HEK293 (cell line): ENCODE measurements around the gene NPIPB2.
A peak's percentile ranks its signal among the peaks of the same experiment; 100 is the strongest.

Experiments used
- GLIS2 ChIP-seq: fragments of 450-650 bp; formaldehyde crosslinking; IDR thresholded peaks from 2 replicates; pipeline ENCODE4 v1.5.1; 2016; ENCODE audit warnings: missing biosample characterization, missing genetic modification characterization
- HOXC10 ChIP-seq: sonication (generic); formaldehyde crosslinking; IDR thresholded peaks from 2 replicates; pipeline ENCODE4 v1.8.1; 2023; ENCODE audit warnings: mild to moderate bottlenecking, missing genetic modification reagents
- KLF9 ChIP-seq: fragments of 450-650 bp; formaldehyde crosslinking; IDR thresholded peaks from 2 replicates; pipeline ENCODE4 v1.5.1; 2016; ENCODE audit warnings: missing biosample characterization, missing genetic modification characterization, low read depth
- PATZ1 ChIP-seq: fragments of 450-650 bp; formaldehyde crosslinking; IDR thresholded peaks from 2 replicates; pipeline ENCODE4 v1.5.1; 2016; ENCODE audit warnings: missing biosample characterization, missing genetic modification characterization
- PRDM2 ChIP-seq: fragments of 450-650 bp; formaldehyde crosslinking; IDR thresholded peaks from 2 replicates; pipeline ENCODE4 v1.5.1; 2016; ENCODE audit warnings: missing biosample characterization, missing genetic modification characterization, borderline replicate concordance
- REPIN1 ChIP-seq: fragments of 450-650 bp; formaldehyde crosslinking; IDR thresholded peaks from 2 replicates; pipeline ENCODE4 v1.5.1; 2017; ENCODE audit warnings: missing biosample characterization, missing genetic modification characterization, low read depth
- REST ChIP-seq: fragments of 450-650 bp; formaldehyde crosslinking; IDR thresholded peaks from 2 replicates; pipeline ENCODE4 v1.5.1; 2016; ENCODE audit warnings: missing biosample characterization, missing genetic modification characterization
- ZBTB48 ChIP-seq: fragments of 450-650 bp; formaldehyde crosslinking; IDR thresholded peaks from 2 replicates; pipeline ENCODE4 v1.5.1; 2016; ENCODE audit warnings: missing biosample characterization, missing genetic modification characterization
- ZBTB7A ChIP-seq: fragments of 450-650 bp; formaldehyde crosslinking; IDR thresholded peaks from 2 replicates; pipeline ENCODE4 v1.5.1; 2016; ENCODE audit warnings: low read depth, missing biosample characterization, missing genetic modification characterization
- ZBTB8A ChIP-seq: fragments of 450-650 bp; formaldehyde crosslinking; IDR thresholded peaks from 2 replicates; pipeline ENCODE4 v1.5.1; 2016; ENCODE audit warnings: missing biosample characterization, missing genetic modification characterization
- ZFP3 ChIP-seq: fragments of 450-650 bp; formaldehyde crosslinking; IDR thresholded peaks from 2 replicates; pipeline ENCODE4 v1.5.1; 2016; ENCODE audit warnings: low read depth, missing biosample characterization, missing genetic modification characterization
- ZFP37 ChIP-seq: fragments of 450-650 bp; formaldehyde crosslinking; IDR thresholded peaks from 2 replicates; pipeline ENCODE4 v1.5.1; 2016; ENCODE audit warnings: missing biosample characterization, missing genetic modification characterization
- ZNF155 ChIP-seq: fragments of 450-650 bp; formaldehyde crosslinking; IDR thresholded peaks from 2 replicates; pipeline ENCODE4 v1.5.1; 2016; ENCODE audit warnings: missing biosample characterization, missing genetic modification characterization
- ZNF157 ChIP-seq: fragments of 450-650 bp; formaldehyde crosslinking; IDR thresholded peaks from 2 replicates; pipeline ENCODE4 v1.5.1; 2016; ENCODE audit warnings: missing biosample characterization, missing genetic modification characterization
- ZNF174 ChIP-seq: fragments of 450-650 bp; formaldehyde crosslinking; IDR thresholded peaks from 2 replicates; pipeline ENCODE4 v1.5.0; 2017; ENCODE audit warnings: missing biosample characterization, mild to moderate bottlenecking, missing genetic modification characterization
- ZNF335 ChIP-seq: fragments of 450-650 bp; formaldehyde crosslinking; conservative IDR thresholded peaks from 2 replicates; pipeline ENCODE4 v1.5.1; 2016; ENCODE audit warnings: missing biosample characterization, missing genetic modification characterization
- ZNF354C ChIP-seq: fragments of 450-650 bp; formaldehyde crosslinking; IDR thresholded peaks from 2 replicates; pipeline ENCODE4 v1.5.1; 2016; ENCODE audit warnings: missing biosample characterization, missing genetic modification characterization, low read depth, borderline replicate concordance
- ZNF416 ChIP-seq: fragments of 450-650 bp; formaldehyde crosslinking; IDR thresholded peaks from 2 replicates; pipeline ENCODE4 v1.5.1; 2016; ENCODE audit warnings: missing biosample characterization, missing genetic modification characterization
- ZNF433 ChIP-seq: fragments of 450-650 bp; formaldehyde crosslinking; IDR thresholded peaks from 2 replicates; pipeline ENCODE4 v1.5.1; 2016; ENCODE audit warnings: missing biosample characterization, missing genetic modification characterization, low read depth
- ZNF529 ChIP-seq: fragments of 450-650 bp; formaldehyde crosslinking; IDR thresholded peaks from 2 replicates; pipeline ENCODE4 v1.5.1; 2017; ENCODE audit warnings: missing genetic modification characterization, missing biosample characterization; ENCODE audit not compliant: insufficient replicate concordance
- ZNF596 ChIP-seq: fragments of 450-650 bp; IDR thresholded peaks from 2 replicates; pipeline ENCODE4 v1.5.0; 2018; ENCODE audit warnings: missing biosample characterization, mild to moderate bottlenecking, missing genetic modification characterization, moderate library complexity
- ZNF654 ChIP-seq: fragments of 450-650 bp; formaldehyde crosslinking; IDR thresholded peaks from 2 replicates; pipeline ENCODE4 v1.5.1; 2016; ENCODE audit warnings: low read depth, missing biosample characterization, missing genetic modification characterization
- ZNF707 ChIP-seq: fragments of 450-650 bp; formaldehyde crosslinking; IDR thresholded peaks from 2 replicates; pipeline ENCODE4 v1.5.1; 2016; ENCODE audit warnings: missing biosample characterization, missing genetic modification characterization
- ZNF776 ChIP-seq: fragments of 450-650 bp; formaldehyde crosslinking; IDR thresholded peaks from 2 replicates; pipeline ENCODE4 v1.5.0; 2017; ENCODE audit warnings: missing biosample characterization, missing genetic modification characterization, borderline replicate concordance
- ZNF785 ChIP-seq: fragments of 450-650 bp; formaldehyde crosslinking; IDR thresholded peaks from 2 replicates; pipeline ENCODE4 v1.5.1; 2016; ENCODE audit warnings: missing biosample characterization, missing genetic modification characterization
- TF ChIP-seq, protein P1 (sequence below): fragments of 450-650 bp; formaldehyde crosslinking; IDR thresholded peaks from 2 replicates; pipeline ENCODE4 v1.5.1; 2016; ENCODE audit warnings: missing biosample characterization, missing genetic modification characterization, low read depth

NPIPB2 gene

GRCh38 chr16:11915644-11916523, 26.0 kb downstream of the NPIPB2 start, which contains the start of gene GSPT1 (continued):
- TF ChIP-seq, protein P1, sequence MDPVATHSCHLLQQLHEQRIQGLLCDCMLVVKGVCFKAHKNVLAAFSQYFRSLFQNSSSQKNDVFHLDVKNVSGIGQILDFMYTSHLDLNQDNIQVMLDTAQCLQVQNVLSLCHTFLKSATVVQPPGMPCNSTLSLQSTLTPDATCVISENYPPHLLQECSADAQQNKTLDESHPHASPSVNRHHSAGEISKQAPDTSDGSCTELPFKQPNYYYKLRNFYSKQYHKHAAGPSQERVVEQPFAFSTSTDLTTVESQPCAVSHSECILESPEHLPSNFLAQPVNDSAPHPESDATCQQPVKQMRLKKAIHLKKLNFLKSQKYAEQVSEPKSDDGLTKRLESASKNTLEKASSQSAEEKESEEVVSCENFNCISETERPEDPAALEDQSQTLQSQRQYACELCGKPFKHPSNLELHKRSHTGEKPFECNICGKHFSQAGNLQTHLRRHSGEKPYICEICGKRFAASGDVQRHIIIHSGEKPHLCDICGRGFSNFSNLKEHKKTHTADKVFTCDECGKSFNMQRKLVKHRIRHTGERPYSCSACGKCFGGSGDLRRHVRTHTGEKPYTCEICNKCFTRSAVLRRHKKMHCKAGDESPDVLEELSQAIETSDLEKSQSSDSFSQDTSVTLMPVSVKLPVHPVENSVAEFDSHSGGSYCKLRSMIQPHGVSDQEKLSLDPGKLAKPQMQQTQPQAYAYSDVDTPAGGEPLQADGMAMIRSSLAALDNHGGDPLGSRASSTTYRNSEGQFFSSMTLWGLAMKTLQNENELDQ (tag by site-specific recombination), result no peak
- TF ChIP-seq ZNF596, result no peak
- TF ChIP-seq ZBTB48 (tag by site-specific recombination), result peak; percentile 72
- TF ChIP-seq ZFP3, result 0 out of 2 replicates have a peak, but pooled peaks have one; percentile 4
- no peak for TF ChIP-seq ZNF529
- no peak for TF ChIP-seq PRDM2
- TF ChIP-seq ZNF155 (tag by site-specific recombination), result no peak
- TF ChIP-seq KLF9 (tag by site-specific recombination), result peak; percentile 93
- TF ChIP-seq GLIS2 (tag by site-specific recombination), result peak; percentile 99
- peak; percentile 61 for TF ChIP-seq ZBTB8A (tag by site-specific recombination)
- no peak for TF ChIP-seq HOXC10
- no peak for TF ChIP-seq ZNF416 (tag by site-specific recombination)
- TF ChIP-seq ZBTB7A, result peak; percentile 96
- 0 out of 2 replicates have a peak, but pooled peaks have one; percentile 12 for TF ChIP-seq REPIN1 (tag by site-specific recombination)
- peak; percentile 99 for TF ChIP-seq PATZ1 (tag by site-specific recombination)
- no peak; the same call in 1 of the 2 replicates for TF ChIP-seq ZFP37 (tag by site-specific recombination)
- TF ChIP-seq ZNF174 (tag by site-specific recombination), result no peak
- 0 out of 2 replicates have a peak, but pooled peaks have one; percentile 36 for TF ChIP-seq REST
- TF ChIP-seq ZNF707 (tag by site-specific recombination), result no peak
- no peak for TF ChIP-seq ZNF354C
- TF ChIP-seq ZNF335 (tag by site-specific recombination), result peak; percentile 90
- TF ChIP-seq ZNF785 (tag by site-specific recombination), result no peak
- TF ChIP-seq ZNF157, result no peak
- TF ChIP-seq ZNF433 (tag by site-specific recombination), result no peak
- TF ChIP-seq ZNF654 (tag by site-specific recombination), result no peak
- TF ChIP-seq ZNF776, result no peak
